GM19035 (cell line): ENCODE results near the gene REM1.

ENCODE experiments used
- ATAC-seq: cut with Tn5 transposase; IDR thresholded peaks from one replicate; pipeline ENCODE4 v1.9.1; 2021; ENCODE audit not compliant: unreplicated experiment

REM1 gene

GRCh38 chr20:31522731-31523130 lies 47.6 kb downstream of the REM1 start:
- ATAC-seq, result no peak

DNA sequence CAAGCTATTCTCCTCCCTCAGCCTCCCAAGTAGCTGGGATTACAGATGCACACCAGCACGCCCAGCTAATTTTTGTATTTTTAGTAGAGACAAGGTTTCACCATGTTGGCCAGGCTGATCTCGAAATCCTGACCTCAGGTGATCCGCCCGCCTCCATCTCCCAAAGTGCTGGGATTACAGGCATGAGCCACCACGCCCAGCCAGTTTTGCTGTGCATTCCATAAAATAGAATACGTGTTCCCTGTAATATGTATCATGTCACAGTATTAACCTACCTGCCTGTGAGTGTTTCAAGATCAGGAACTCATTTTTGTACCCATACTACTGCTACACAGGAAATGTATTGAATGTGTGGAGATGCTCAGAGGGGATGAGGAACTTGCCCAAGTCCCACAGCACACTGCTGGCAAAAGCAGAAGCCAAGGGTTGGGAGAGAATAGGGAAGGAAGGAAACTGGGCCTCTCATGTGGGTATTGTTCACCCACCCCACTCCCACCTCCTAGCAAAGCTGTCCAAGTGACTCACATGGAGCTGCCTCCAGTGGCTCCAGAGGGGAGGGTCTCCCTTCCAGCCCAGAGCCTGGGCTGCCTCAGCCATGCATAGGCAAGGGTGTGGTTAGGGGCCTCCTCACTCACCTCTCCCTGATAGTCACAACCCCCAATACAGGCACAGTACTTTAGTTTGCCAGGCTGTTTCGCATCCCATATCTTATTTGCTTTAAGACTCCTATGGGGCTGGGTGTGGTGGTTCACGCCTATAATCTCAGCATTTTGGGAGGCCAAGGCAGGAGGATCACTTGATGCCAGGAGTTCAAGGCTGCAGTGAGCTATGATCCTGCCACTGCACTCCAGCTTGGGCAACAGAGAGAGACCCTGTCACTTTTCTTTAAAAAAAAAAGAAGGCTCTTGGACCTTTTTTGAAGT lies 48.5 kb downstream of the REM1 start:
- no peak for ATAC-seq

GRCh38 chr20:31527266-31527665 lies 52.2 kb downstream of the REM1 start:
- no peak for ATAC-seq
